GM12878 (cell line): ENCODE measurements around the gene PGBD5. TPM values are rescaled to one million over a fixed set of nuclear protein-coding genes. Genes with fewer than 3 reads are reported as not detected.

Experiments
- ATAC-seq: fragments of 200-7000 bp; cut with Tn5 transposase; 3 replicates; pipeline ENCODE4 v1.9.1; 2020; ENCODE audit warnings: mild to moderate bottlenecking, moderate library complexity
- BruUV-seq: library from RNA; stranded (reverse); fragments of 400-500 nt; replicated peaks from 2 replicates; lab custom pipeline; 2021; lab: Mats Ljungman, UMichigan
- CTCF ChIA-PET: fragments of 300-600 bp; sonication (Branson Sonifier 250); formaldehyde crosslinking; extraction: SDS; loops from one replicate; lab custom pipeline; 2021; ENCODE audit warnings: inconsistent platforms; lab: Yijun Ruan, JAX
- POLR2A ChIA-PET: fragments of 350-600 bp; formaldehyde crosslinking; extraction: SDS; loops from one replicate; lab custom pipeline; 2021; ENCODE audit warnings: inconsistent platforms; lab: Charles Lee
- RAD21 ChIA-PET: fragments of 300-600 bp; sonication (Branson Sonifier 250); formaldehyde crosslinking; loops from one replicate; lab custom pipeline; 2023; ENCODE audit warnings: antibody characterized with exemption; ENCODE audit not compliant: unreplicated experiment; lab: Charles Lee
- SMC1A ChIA-PET: fragments of 300-600 bp; sonication (Branson Sonifier 250); formaldehyde crosslinking; loops from one replicate; lab custom pipeline; 2023; ENCODE audit not compliant: unreplicated experiment, uncharacterized antibody; lab: Charles Lee
- DNase-seq: peaks from one replicate; pipeline ENCODE4 v3.0.0-alpha.2; 2011; ENCODE audit warnings: low read depth, low spot score
- FAIRE-seq: peaks from 3 replicates; lab custom pipeline; 2011; peaks lifted over from hg19 to GRCh38; lab: Jason Lieb, UNC
- H2AFZ ChIP-seq: 2 replicates; pipeline ENCODE4 v1.6.0; 2011; ENCODE audit warnings: low read depth, low read length, control low read depth; ENCODE audit not compliant: control insufficient read depth
- H3K27ac ChIP-seq: 2 replicates; pipeline ENCODE4 v1.5.1; 2011; ENCODE audit warnings: control low read depth; ENCODE audit not compliant: control insufficient read depth, insufficient read depth
- H3K27me3 ChIP-seq, 2 experiments: replicated peaks in 1 of 2; 2 replicates each; pipeline versions ENCODE4 v1.6.0 to v1.6.1; 2011; ENCODE audit warnings: low read length in 1 of 2; ENCODE audit not compliant: control insufficient read depth in 2 of 2, insufficient read depth in 2 of 2
- H3K36me3 ChIP-seq, 2 experiments: 2 replicates each; pipeline ENCODE4 v1.5.1; 2011; ENCODE audit warnings: low read length in 1 of 2; ENCODE audit not compliant: control insufficient read depth in 2 of 2, insufficient read depth in 2 of 2
- H3K4me1 ChIP-seq: 2 replicates; pipeline ENCODE4 v1.6.1; 2011; ENCODE audit warnings: mild to moderate bottlenecking, low read length, moderate library complexity, mixed read lengths; ENCODE audit not compliant: control insufficient read depth, insufficient read depth
- H3K4me2 ChIP-seq: 2 replicates; pipeline ENCODE4 v1.6.0; 2011; ENCODE audit warnings: control low read depth; ENCODE audit not compliant: control insufficient read depth, insufficient read depth
- H3K4me3 ChIP-seq: fragments of 200-600 bp; sonication (generic); 2 replicates; pipeline ENCODE4 v1.5.1; 2016
- H3K79me2 ChIP-seq: 2 replicates; pipeline ENCODE4 v1.6.0; 2011; ENCODE audit warnings: low read length; ENCODE audit not compliant: control insufficient read depth, insufficient read depth
- H3K9ac ChIP-seq: 2 replicates; pipeline ENCODE4 v1.8.0; 2011; ENCODE audit warnings: low read length, control low read depth, mixed read lengths; ENCODE audit not compliant: control insufficient read depth, insufficient read depth
- H3K9me3 ChIP-seq: replicated peaks from 3 replicates; pipeline ENCODE4 v1.5.1; 2011; ENCODE audit warnings: mild to moderate bottlenecking, low read length; ENCODE audit not compliant: control insufficient read depth, insufficient read depth
- H4K20me1 ChIP-seq: 2 replicates; pipeline ENCODE4 v1.6.0; 2011; ENCODE audit not compliant: control insufficient read depth, insufficient read depth
- ATF3 ChIP-seq: IDR thresholded peaks from 2 replicates; pipeline ENCODE4 v1.6.1; 2011; ENCODE audit warnings: low read depth, mild to moderate bottlenecking, low read length, moderate library complexity, borderline replicate concordance; ENCODE audit errors: extremely low read depth
- BCL11A ChIP-seq: IDR thresholded peaks from 2 replicates; pipeline ENCODE4 v1.6.1; 2011; ENCODE audit warnings: low read depth, low read length
- EED ChIP-seq: sonication (generic); IDR thresholded peaks from 2 replicates; pipeline ENCODE4 v1.6.1; 2016; ENCODE audit warnings: antibody characterized with exemption, low read depth
- ELK1 ChIP-seq: IDR thresholded peaks from 2 replicates; pipeline ENCODE4 v1.6.1; 2012; ENCODE audit warnings: low read depth, low read length, improper control_type of control experiment
- IKZF1 ChIP-seq: fragments of 450-650 bp; conservative IDR thresholded peaks from 2 replicates; pipeline ENCODE4 v1.6.1; 2017; ENCODE audit warnings: antibody characterized with exemption, mild to moderate bottlenecking
- KLF5 ChIP-seq: fragments of 450-650 bp; IDR thresholded peaks from 2 replicates; pipeline ENCODE4 v1.6.1; 2014; ENCODE audit warnings: mild to moderate bottlenecking; ENCODE audit not compliant: partially characterized antibody
- MEF2B ChIP-seq: fragments of 450-650 bp; IDR thresholded peaks from 2 replicates; pipeline ENCODE4 v1.6.1; 2018; ENCODE audit warnings: mild to moderate bottlenecking, moderate library complexity; ENCODE audit not compliant: partially characterized antibody, poor library complexity, severe bottlenecking
- MTA3 ChIP-seq: IDR thresholded peaks from 2 replicates; pipeline ENCODE4 v1.6.1; 2012; ENCODE audit warnings: low read length, inconsistent platforms, borderline replicate concordance
- NFIC ChIP-seq: IDR thresholded peaks from 2 replicates; pipeline ENCODE4 v1.6.1; 2012; ENCODE audit warnings: low read depth, mild to moderate bottlenecking, inconsistent platforms, low read length, moderate library complexity
- NR2C1 ChIP-seq: fragments of 450-650 bp; IDR thresholded peaks from 2 replicates; pipeline ENCODE4 v1.6.1; 2017; ENCODE audit warnings: antibody characterized with exemption, mild to moderate bottlenecking, moderate library complexity
- NRF1 ChIP-seq: conservative IDR thresholded peaks from 2 replicates; pipeline ENCODE4 v1.6.1; 2011; ENCODE audit warnings: mild to moderate bottlenecking, low read depth, low read length, improper control_type of control experiment
- PAX5 ChIP-seq: IDR thresholded peaks from 2 replicates; pipeline ENCODE4 v1.6.1; 2011; ENCODE audit warnings: low read depth, low read length, borderline replicate concordance
- POLR2A ChIP-seq: IDR thresholded peaks from 2 replicates; pipeline ENCODE4 v1.6.1; 2011; ENCODE audit warnings: low read depth, mild to moderate bottlenecking, low read length
- RAD51 ChIP-seq: fragments of 450-650 bp; IDR thresholded peaks from 2 replicates; pipeline ENCODE4 v1.6.1; 2016; ENCODE audit warnings: moderate library complexity, mild to moderate bottlenecking, inconsistent platforms
- SIN3A ChIP-seq: IDR thresholded peaks from 2 replicates; pipeline ENCODE4 v1.6.1; 2012; ENCODE audit warnings: low read depth, low read length, improper control_type of control experiment
- SMC3 ChIP-seq: IDR thresholded peaks from 2 replicates; pipeline ENCODE4 v1.6.1; 2011; ENCODE audit warnings: low read length, improper control_type of control experiment, borderline replicate concordance
- SP1 ChIP-seq: IDR thresholded peaks from one replicate; pipeline ENCODE4 v1.6.1; 2011; ENCODE audit warnings: low read depth, low read length
- STAT3 ChIP-seq: IDR thresholded peaks from 2 replicates; pipeline ENCODE4 v1.6.1; 2011; ENCODE audit warnings: low read depth, low read length, improper control_type of control experiment
- TBL1XR1 ChIP-seq: IDR thresholded peaks from 2 replicates; pipeline ENCODE4 v1.6.1; 2012; ENCODE audit warnings: low read depth, low read length, improper control_type of control experiment
- YY1 ChIP-seq: IDR thresholded peaks from 2 replicates; pipeline ENCODE4 v1.6.1; 2011; ENCODE audit warnings: low read depth, mild to moderate bottlenecking, low read length
- ZNF207 ChIP-seq: fragments of 450-650 bp; IDR thresholded peaks from 2 replicates; pipeline ENCODE4 v1.6.1; 2014; ENCODE audit warnings: antibody characterized with exemption, mild to moderate bottlenecking, borderline replicate concordance
- ZZZ3 ChIP-seq: IDR thresholded peaks from 2 replicates; pipeline ENCODE4 v1.6.1; 2011; ENCODE audit warnings: low read depth; ENCODE audit not compliant: control insufficient read depth, insufficient read length
- WGBS: methylation state at CpG from one replicate; pipeline ENCODE4 v1.1.6; 2016; ENCODE audit warnings: low lambda C conversion rate; ENCODE audit not compliant: insufficient replicate concordance, insufficient coverage; ENCODE audit errors: missing lambda C conversion rate; 5-methylcytosine and 5-hydroxymethylcytosine counted together
- in situ Hi-C: fragments of 300-500 bp; cut with MboI; formaldehyde crosslinking; loops from 9 replicates; pipeline ENCODE4 v1.14.3; 2018; ENCODE audit warnings: mixed read lengths
- intact Hi-C: fragments of 100-400 bp; cut with micrococcal nuclease; formaldehyde crosslinking; loops from one replicate; pipeline ENCODE4 v1.14.2; 2022; ENCODE audit not compliant: unreplicated experiment
- polyA plus RNA-seq, 11 experiments: library from polyadenylated mRNA; depleted of rRNA in 4 of 11; unstranded in 6 of 11; stranded (reverse) in 5 of 11; fragments of >200 nt; fragmentation: Nextera tagmentation in 4 of 11; fragmentation: Illumina TruSeq in 1 of 11; extraction: Ambion mirVana in 4 of 11; extraction: Trizol in 1 of 11; gene quantifications; 1 replicate in 1 of 11; 2 replicates in 10 of 11; pipeline versions ENCODE4 v1.2.1 to v1.2.3, GENCODE V29; 2011 to 2016; ENCODE audit warnings: inconsistent platforms in 2 of 11, missing spikeins in 2 of 11, low read depth in 1 of 11
- total RNA-seq, 4 experiments: library from RNA; depleted of rRNA in 3 of 4; stranded (reverse); fragments of >200 nt in 3 of 4; fragmentation: Illumina TruSeq in 1 of 4; extraction: Trizol in 1 of 4; gene quantifications; 2 replicates each; pipeline versions ENCODE4 v1.2.1 to v1.2.3, GENCODE V29; 2013 to 2021

Gene PGBD5
- total and polyA plus RNA-seq, 10 of the 15 experiments (the other 5 are each of a cell fraction or from before 2014, with no cell fraction given) = 0.03 TPM; not detected in 9

GRCh38 chr1:230390371-230390770 lies 35.8 kb downstream of the PGBD5 start:
- H4K20me1 ChIP-seq = no peaks in the 10 kb centered on the region
- DNase-seq (no peak), FAIRE-seq (no peak), ATAC-seq (no peak)
- no peaks in the 10 kb centered on the region for H3K4me1 ChIP-seq
- no peak overlapping the region for H3K9ac ChIP-seq
- no peaks in the 10 kb centered on the region for H3K9me3 ChIP-seq
- H3K27ac ChIP-seq = no peak overlapping the region
- SMC1A ChIA-PET = no interaction called here
- no peak overlapping the region for H3K4me3 ChIP-seq
- TF ChIP-seq NFIC = no peak
- no peak for TF ChIP-seq SP1
- TF ChIP-seq KLF5 = no peak
- no peak for TF ChIP-seq ZNF207
- TF ChIP-seq NRF1 = no peak
- TF ChIP-seq ZZZ3 = no peak
- no peak for TF ChIP-seq YY1
- TF ChIP-seq RAD51 = no peak
- TF ChIP-seq POLR2A = no peak
- H3K36me3 ChIP-seq = no peaks in the 10 kb centered on the region
- H3K27me3 ChIP-seq = no peaks in the 10 kb centered on the region
- no TSS peak for BruUV-seq
- in situ Hi-C loops = no loop called here
- intact Hi-C loops = no loop called here
- POLR2A ChIA-PET = no interaction called here
- WGBS = 45% methylated on average over 2 of the region's 2 CpGs
- H3K79me2 ChIP-seq = no peaks in the 10 kb centered on the region
- H3K4me2 ChIP-seq = no peak overlapping the region
- RAD21 ChIA-PET = no interaction called here
- CTCF ChIA-PET = no interaction called here
- H2AFZ ChIP-seq = no peak overlapping the region

GRCh38 chr1:230387876-230388275 lies 38.3 kb downstream of the PGBD5 start:
- CTCF ChIA-PET = no interaction called here
- H3K36me3 ChIP-seq = no peaks in the 10 kb centered on the region
- RAD21 ChIA-PET = no interaction called here
- H4K20me1 ChIP-seq = no peaks in the 10 kb centered on the region
- H2AFZ ChIP-seq = no peak overlapping the region
- 55% methylated on average over 12 of the region's 12 CpGs for WGBS
- no peaks in the 10 kb centered on the region for H3K27me3 ChIP-seq
- BruUV-seq = no TSS peak
- in situ Hi-C loops = no loop called here
- no peaks in the 10 kb centered on the region for H3K9me3 ChIP-seq
- H3K9ac ChIP-seq = no peak overlapping the region
- no peak for FAIRE-seq
- DNase-seq = no peak
- ATAC-seq = no peak
- no peak overlapping the region for H3K4me2 ChIP-seq
- H3K27ac ChIP-seq = no peak overlapping the region
- POLR2A ChIA-PET = no interaction called here
- SMC1A ChIA-PET = no interaction called here
- H3K4me1 ChIP-seq = no peaks in the 10 kb centered on the region
- H3K4me3 ChIP-seq = no peak overlapping the region
- intact Hi-C loops = no loop called here
- no peaks in the 10 kb centered on the region for H3K79me2 ChIP-seq
- TF ChIP-seq ELK1 = no peak
- TF ChIP-seq NR2C1 = no peak
- no peak for TF ChIP-seq SIN3A
- TF ChIP-seq IKZF1 = no peak
- TF ChIP-seq BCL11A = no peak
- TF ChIP-seq MEF2B = no peak
- TF ChIP-seq SMC3 = no peak
- no peak for TF ChIP-seq STAT3
- no peak for TF ChIP-seq PAX5
- TF ChIP-seq MTA3 = no peak
- no peak for TF ChIP-seq EED
- TF ChIP-seq RAD51 = no peak
- TF ChIP-seq ATF3 = no peak
- no peak for TF ChIP-seq TBL1XR1
